Sigmoid colon (tissue), 7 donors: ENCODE measurements around the gene DAB2IP. TPM values are rescaled to one million over a fixed set of nuclear protein-coding genes. Genes with fewer than 3 reads are reported as not detected.

Experiments
- DNase-seq: peaks from one replicate; pipeline ENCODE4 v3.0.0-alpha.2; 2019
- H3K27ac ChIP-seq, 4 donors: fragments of 200-600 bp; sonication (generic); one replicate each; pipeline ENCODE4 v1.5.1; 2016 to 2019; ENCODE audit warnings: mild to moderate bottlenecking in 1 of 4
- H3K27me3 ChIP-seq, 3 donors: fragments of 200-600 bp; sonication (generic); one replicate each; pipeline ENCODE4 v1.5.1; 2019; ENCODE audit warnings: mild to moderate bottlenecking in 1 of 3
- H3K36me3 ChIP-seq, 4 donors: fragments of 200-600 bp; sonication (generic); one replicate each; pipeline ENCODE4 v1.5.1; 2016 to 2019
- H3K4me1 ChIP-seq, 4 donors: fragments of 200-600 bp; sonication (generic); one replicate each; pipeline ENCODE4 v1.5.1; 2017 to 2019
- H3K4me3 ChIP-seq, 4 donors: fragments of 200-600 bp; sonication (generic); one replicate each; pipeline ENCODE4 v1.5.1; 2017 to 2019; ENCODE audit warnings: mild to moderate bottlenecking in 2 of 4, moderate library complexity in 1 of 4
- H3K9me3 ChIP-seq, 4 donors: fragments of 200-600 bp in 3 of 4; sonication (generic) in 3 of 4; one replicate each; pipeline versions ENCODE4 v1.5.1 to v1.6.1; 2013 to 2019
- CTCF ChIP-seq, 4 experiments: fragments of 450-650 bp in 3 of 4; fragments of 200-600 bp in 1 of 4; IDR thresholded peaks; one replicate each; pipeline ENCODE4 v1.5.1; 2016 to 2019; ENCODE audit warnings: antibody characterized with exemption in 4 of 4, mild to moderate bottlenecking in 3 of 4, moderate library complexity in 2 of 4
- EP300 ChIP-seq, 4 donors: sonication (generic); formaldehyde crosslinking; IDR thresholded peaks; one replicate each; pipeline ENCODE4 v1.6.1; 2017; ENCODE audit warnings: antibody characterized with exemption in 4 of 4
- POLR2A ChIP-seq, 2 donors: fragments of 450-650 bp; IDR thresholded peaks; one replicate each; pipeline ENCODE4 v1.6.1; 2016; ENCODE audit warnings: antibody characterized with exemption in 2 of 2, mild to moderate bottlenecking in 2 of 2, moderate library complexity in 2 of 2
- POLR2AphosphoS5 ChIP-seq, 4 donors: sonication (generic); formaldehyde crosslinking; IDR thresholded peaks; one replicate each; pipeline ENCODE4 v1.6.1; 2017; ENCODE audit warnings: antibody characterized with exemption in 4 of 4
- WGBS, 2 donors: extraction: QIAGEN DNeasy Blood & Tissue Kit; methylation state at CpG; one replicate each; pipeline ENCODE4 v1.1.7; 2013; 5-methylcytosine and 5-hydroxymethylcytosine counted together
- intact Hi-C: fragments of 100-400 bp; cut with DNase I; formaldehyde crosslinking; loops from one replicate; pipeline ENCODE4 v1.15.1; 2023
- polyA plus RNA-seq, 3 donors: library from polyadenylated mRNA; stranded (reverse); fragments of 200-250 nt; gene quantifications; one replicate each; pipeline ENCODE4 v1.2.3, GENCODE V29; 2013
- total RNA-seq, 4 donors: library from RNA; depleted of rRNA; stranded (reverse); fragments of >200 nt; gene quantifications; one replicate each; pipeline ENCODE4 v1.1.0, GENCODE V29; 2016
- donor health status: healthy with polysubstance abuse.
- donor health status: Bipolar disorder and iron deficiency.
- donor health status: healthy.

Gene DAB2IP
- total and polyA plus RNA-seq, 7 donors = 20.1 to 52.4 (median 34.7) TPM

GRCh38 chr9:121770415-121771273 is 119.2 kb downstream of the DAB2IP start:
- TF ChIP-seq CTCF (IDR thresholded peaks at IDR 0.05) (no peak), POLR2AphosphoS5 (IDR thresholded peaks at IDR 0.05) (no peak), EP300 (IDR thresholded peaks at IDR 0.05) (no peak), POLR2A (IDR thresholded peaks at IDR 0.05) (no peak)
- H3K4me3 ChIP-seq = no peak overlapping the region
- H3K27ac ChIP-seq = peak overlapping the region; percentile 11 to 59 (median 40)
- peaks cover 56 to 100% (median 83%) of the 10 kb centered on the region in 4 donors for H3K36me3 ChIP-seq
- no peaks in the 10 kb centered on the region for H3K27me3 ChIP-seq
- H3K4me1 ChIP-seq = peaks cover 0 to 21% (median 16%) of the 10 kb centered on the region in 4 donors
- WGBS, 2 donors = 91 to 93% methylated on average over 10 of the region's 10 CpGs
- no peaks in the 10 kb centered on the region for H3K9me3 ChIP-seq
- intact Hi-C loops = no loop called here
- peak; percentile 57 for DNase-seq

- WGBS, 2 donors = 77 to 88% methylated on average over 5 of the region's 5 CpGs
- H3K4me1 ChIP-seq = peaks cover 0 to 19% (median 15%) of the 10 kb centered on the region in 4 donors
- H3K9me3 ChIP-seq = no peaks in the 10 kb centered on the region
- H3K4me3 ChIP-seq = no peak overlapping the region
- no peaks in the 10 kb centered on the region for H3K27me3 ChIP-seq
- DNase-seq = peak; percentile 61
- peak overlapping the region; percentile 11 to 59 (median 40) for H3K27ac ChIP-seq
- intact Hi-C loops = no loop called here
- H3K36me3 ChIP-seq = peaks cover 63 to 100% (median 85%) of the 10 kb centered on the region in 4 donors
- TF ChIP-seq POLR2A (IDR thresholded peaks at IDR 0.05) (no peak), CTCF (IDR thresholded peaks at IDR 0.05) (no peak), POLR2AphosphoS5 (IDR thresholded peaks at IDR 0.05) (no peak), EP300 (IDR thresholded peaks at IDR 0.05) (no peak)
Measured at GRCh38 chr9:121771418-121771817, 120.0 kb downstream of the DAB2IP start.

GRCh38 chr9:121771851-121772599 is 120.6 kb downstream of the DAB2IP start:
- Histone ChIP-seq H3K4me3 (no peak overlapping the region), H3K27me3 (no peaks in the 10 kb centered on the region), H3K27ac (peak overlapping the region; percentile 11 to 59 (median 40)), H3K36me3 (peaks cover 58 to 100% (median 86%) of the 10 kb centered on the region in 4 donors), H3K9me3 (no peaks in the 10 kb centered on the region), H3K4me1 (peaks cover 0 to 19% (median 15%) of the 10 kb centered on the region in 4 donors)
- intact Hi-C loops = no loop called here
- 91% methylated on average over 16 of the region's 16 CpGs for WGBS, 2 donors
- peak; percentile 46 for DNase-seq
- no peak for TF ChIP-seq POLR2AphosphoS5 (IDR thresholded peaks at IDR 0.05)
- TF ChIP-seq EP300 (IDR thresholded peaks at IDR 0.05) = no peak
- no peak for TF ChIP-seq CTCF (IDR thresholded peaks at IDR 0.05)
- TF ChIP-seq POLR2A (IDR thresholded peaks at IDR 0.05) = no peak

- Histone ChIP-seq H3K4me1 (peaks cover 0 to 19% (median 15%) of the 10 kb centered on the region in 4 donors), H3K27me3 (no peaks in the 10 kb centered on the region), H3K9me3 (no peaks in the 10 kb centered on the region), H3K36me3 (peaks cover 51 to 100% (median 84%) of the 10 kb centered on the region in 4 donors), H3K4me3 (no peak overlapping the region), H3K27ac (peak overlapping the region in 3 of 4 donors; percentile 23 to 59 (median 58))
- no peak for TF ChIP-seq EP300 (IDR thresholded peaks at IDR 0.05)
- TF ChIP-seq CTCF (IDR thresholded peaks at IDR 0.05) = no peak
- no peak for TF ChIP-seq POLR2AphosphoS5 (IDR thresholded peaks at IDR 0.05)
- no peak for TF ChIP-seq POLR2A (IDR thresholded peaks at IDR 0.05)
- 93 to 95% methylated on average over 45 of the region's 45 CpGs for WGBS, 2 donors
- intact Hi-C loops = no loop called here
- peak; percentile 70 for DNase-seq
Measured at GRCh38 chr9:121772600-121773285, 121.3 kb downstream of the DAB2IP start.
